22Rv1 (cell line): ENCODE data around the gene CORIN.

Experiments used
- ZFX ChIP-seq: fragments of 450-650 bp; IDR thresholded peaks from 2 replicates; pipeline ENCODE4 v1.6.1; 2017; ENCODE audit warnings: antibody characterized with exemption, borderline replicate concordance
- TF ChIP-seq, protein P1 (sequence below): fragments of 450-650 bp; IDR thresholded peaks from 2 replicates; pipeline ENCODE4 v1.5.1; 2017; ENCODE audit warnings: mild to moderate bottlenecking

DNA sequence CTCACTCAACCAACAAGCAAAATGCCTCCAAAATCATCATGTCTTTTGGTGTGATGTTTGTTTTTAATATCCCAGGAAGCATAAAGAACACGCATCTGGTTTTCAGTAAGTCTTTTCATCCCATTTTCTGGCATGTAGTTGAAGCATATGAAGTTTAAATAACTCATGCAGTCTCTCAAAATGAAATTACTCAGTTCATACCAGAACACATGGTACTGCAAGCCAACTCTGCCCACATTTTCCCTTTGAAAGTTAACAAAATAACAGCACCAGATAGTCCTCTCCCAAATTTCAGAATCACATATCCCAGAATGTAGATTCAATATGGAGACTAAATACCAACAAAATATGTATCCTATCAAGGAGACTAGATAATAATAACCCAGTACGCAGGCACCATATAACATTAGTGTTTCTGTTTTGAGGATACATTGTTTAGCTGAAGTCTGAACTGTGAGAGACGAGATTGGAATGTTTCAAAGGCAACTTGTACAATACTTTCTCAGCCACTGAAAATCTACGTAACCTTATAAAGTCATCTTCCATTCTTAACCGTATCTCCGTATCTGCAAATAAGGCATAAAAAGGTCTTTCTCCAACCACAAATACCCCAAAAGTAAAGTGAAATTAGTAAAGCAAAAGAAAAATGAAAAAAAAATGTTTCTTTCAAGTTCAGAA is 23.1 kb downstream of the CORIN start:
- TF ChIP-seq, protein P1, sequence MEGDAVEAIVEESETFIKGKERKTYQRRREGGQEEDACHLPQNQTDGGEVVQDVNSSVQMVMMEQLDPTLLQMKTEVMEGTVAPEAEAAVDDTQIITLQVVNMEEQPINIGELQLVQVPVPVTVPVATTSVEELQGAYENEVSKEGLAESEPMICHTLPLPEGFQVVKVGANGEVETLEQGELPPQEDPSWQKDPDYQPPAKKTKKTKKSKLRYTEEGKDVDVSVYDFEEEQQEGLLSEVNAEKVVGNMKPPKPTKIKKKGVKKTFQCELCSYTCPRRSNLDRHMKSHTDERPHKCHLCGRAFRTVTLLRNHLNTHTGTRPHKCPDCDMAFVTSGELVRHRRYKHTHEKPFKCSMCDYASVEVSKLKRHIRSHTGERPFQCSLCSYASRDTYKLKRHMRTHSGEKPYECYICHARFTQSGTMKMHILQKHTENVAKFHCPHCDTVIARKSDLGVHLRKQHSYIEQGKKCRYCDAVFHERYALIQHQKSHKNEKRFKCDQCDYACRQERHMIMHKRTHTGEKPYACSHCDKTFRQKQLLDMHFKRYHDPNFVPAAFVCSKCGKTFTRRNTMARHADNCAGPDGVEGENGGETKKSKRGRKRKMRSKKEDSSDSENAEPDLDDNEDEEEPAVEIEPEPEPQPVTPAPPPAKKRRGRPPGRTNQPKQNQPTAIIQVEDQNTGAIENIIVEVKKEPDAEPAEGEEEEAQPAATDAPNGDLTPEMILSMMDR, result no peak
- TF ChIP-seq ZFX, result no peak
